K562 (cell line): ENCODE measurements around the gene CPED1. TPM values are rescaled to one million over a fixed set of nuclear protein-coding genes. Genes with fewer than 3 reads are reported as not detected.

Source experiments
- HNRNPK ChIP-seq: fragments of 200-400 bp; formaldehyde crosslinking; IDR thresholded peaks from one replicate; pipeline ENCODE4 v1.6.1; 2018; ENCODE audit warnings: mild to moderate bottlenecking, low read depth, low read length; ENCODE audit not compliant: poor library complexity, severe bottlenecking
- JUND ChIP-seq, 2 experiments: IDR thresholded peaks; 2 replicates in 1 of 2; 3 replicates in 1 of 2; pipeline ENCODE4 v1.6.1; 2011; ENCODE audit warnings: borderline replicate concordance in 2 of 2, low read depth in 2 of 2, low read length in 2 of 2, improper control_type of control experiment in 1 of 2, missing biosample characterization in 1 of 2, missing genetic modification characterization in 1 of 2, missing genetic modification reagents in 1 of 2
- KAT8 ChIP-seq: fragments of 450-650 bp; IDR thresholded peaks from 2 replicates; pipeline ENCODE4 v1.6.1; 2016; ENCODE audit warnings: low read depth, mild to moderate bottlenecking
- LARP7 ChIP-seq: fragments of 450-650 bp; IDR thresholded peaks from 2 replicates; pipeline ENCODE4 v1.6.1; 2016
- MAX ChIP-seq: sonication (generic); formaldehyde crosslinking; IDR thresholded peaks from 2 replicates; pipeline ENCODE4 v1.9.0; 2022; ENCODE audit warnings: mild to moderate bottlenecking, missing genetic modification reagents
- MITF ChIP-seq: IDR thresholded peaks from 2 replicates; pipeline ENCODE4 v1.6.1; 2014; ENCODE audit warnings: antibody characterized with exemption
- POU5F1 ChIP-seq: fragments of 150-350 bp; IDR thresholded peaks from 2 replicates; pipeline ENCODE4 v1.6.1; 2014; ENCODE audit warnings: borderline replicate concordance, low read length, low read depth, mild to moderate bottlenecking; ENCODE audit not compliant: partially characterized antibody
- ZFX ChIP-seq: sonication (generic); formaldehyde crosslinking; IDR thresholded peaks from 2 replicates; pipeline ENCODE4 v1.8.0; 2022; ENCODE audit warnings: mild to moderate bottlenecking, missing genetic modification reagents, moderate library complexity
- ZNF79 ChIP-seq: fragments of 250-450 bp; sonication (Bioruptor Pico); IDR thresholded peaks from 2 replicates; pipeline ENCODE4 v1.4.0; 2020; ENCODE audit warnings: low read depth, mild to moderate bottlenecking, moderate library complexity
- polyA plus RNA-seq, 8 experiments: library from polyadenylated mRNA; depleted of rRNA in 4 of 8; stranded (reverse) in 5 of 8; unstranded in 3 of 8; fragments of >200 nt; fragmentation: Nextera tagmentation in 2 of 8; fragmentation: Illumina TruSeq in 1 of 8; extraction: Ambion mirVana in 2 of 8; extraction: Trizol in 1 of 8; gene quantifications; 2 replicates each; pipeline versions ENCODE4 v1.2.1 to v1.2.3, GENCODE V29; 2011 to 2014; ENCODE audit warnings: inconsistent platforms in 1 of 8, missing spikeins in 1 of 8
- total RNA-seq, 7 experiments: library from RNA; depleted of rRNA in 6 of 7; stranded (reverse); fragments of >200 nt in 6 of 7; fragmentation: Illumina TruSeq in 2 of 7; extraction: Trizol in 2 of 7; gene quantifications; 2 replicates each; pipeline versions ENCODE4 v1.2.1 to v1.2.3, GENCODE V29; 2011 to 2021; ENCODE audit warnings: low replicate concordance in 1 of 7
- TF ChIP-seq, protein P1 (sequence below): fragments of 250-450 bp; sonication (Bioruptor Pico); IDR thresholded peaks from 2 replicates; pipeline ENCODE4 v1.5.0; 2021
- TF ChIP-seq, protein P2 (sequence below): fragments of 250-450 bp; sonication (Bioruptor Pico); IDR thresholded peaks from 2 replicates; pipeline ENCODE4 v1.4.0; 2020
- TF ChIP-seq, protein P3 (sequence below): fragments of 450-650 bp; IDR thresholded peaks from 2 replicates; pipeline ENCODE4 v1.7.1; 2018; ENCODE audit warnings: mild to moderate bottlenecking, low read depth; ENCODE audit not compliant: partially characterized antibody

Gene CPED1
- total and polyA plus RNA-seq, 9 of the 15 experiments (the other 6 are each of a cell fraction or from before 2014, with no cell fraction given), result 195 to 393 (median 290) TPM

- TF ChIP-seq JUND (IDR thresholded peaks at IDR 0.05; ENCODE audit: borderline replicate concordance, low read depth, low read length) (no peak; the same call in 1 of the 2 replicates), JUND (tag; IDR thresholded peaks at IDR 0.05; ENCODE audit: borderline replicate concordance, low read depth, low read length) (peak; percentile 75; the same call in 1 of the 3 replicates), ZFX (CRISPR knock-in tag) (no peak), LARP7 (no peak), HNRNPK (no peak), ZNF79 (CRISPR knock-in tag) (no peak), POU5F1 (no peak), MAX (CRISPR knock-in tag) (no peak), MITF (no peak), KAT8 (no peak)
- TF ChIP-seq, protein P1, sequence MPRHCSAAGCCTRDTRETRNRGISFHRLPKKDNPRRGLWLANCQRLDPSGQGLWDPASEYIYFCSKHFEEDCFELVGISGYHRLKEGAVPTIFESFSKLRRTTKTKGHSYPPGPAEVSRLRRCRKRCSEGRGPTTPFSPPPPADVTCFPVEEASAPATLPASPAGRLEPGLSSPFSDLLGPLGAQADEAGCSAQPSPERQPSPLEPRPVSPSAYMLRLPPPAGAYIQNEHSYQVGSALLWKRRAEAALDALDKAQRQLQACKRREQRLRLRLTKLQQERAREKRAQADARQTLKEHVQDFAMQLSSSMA, result no peak
- TF ChIP-seq, protein P2, sequence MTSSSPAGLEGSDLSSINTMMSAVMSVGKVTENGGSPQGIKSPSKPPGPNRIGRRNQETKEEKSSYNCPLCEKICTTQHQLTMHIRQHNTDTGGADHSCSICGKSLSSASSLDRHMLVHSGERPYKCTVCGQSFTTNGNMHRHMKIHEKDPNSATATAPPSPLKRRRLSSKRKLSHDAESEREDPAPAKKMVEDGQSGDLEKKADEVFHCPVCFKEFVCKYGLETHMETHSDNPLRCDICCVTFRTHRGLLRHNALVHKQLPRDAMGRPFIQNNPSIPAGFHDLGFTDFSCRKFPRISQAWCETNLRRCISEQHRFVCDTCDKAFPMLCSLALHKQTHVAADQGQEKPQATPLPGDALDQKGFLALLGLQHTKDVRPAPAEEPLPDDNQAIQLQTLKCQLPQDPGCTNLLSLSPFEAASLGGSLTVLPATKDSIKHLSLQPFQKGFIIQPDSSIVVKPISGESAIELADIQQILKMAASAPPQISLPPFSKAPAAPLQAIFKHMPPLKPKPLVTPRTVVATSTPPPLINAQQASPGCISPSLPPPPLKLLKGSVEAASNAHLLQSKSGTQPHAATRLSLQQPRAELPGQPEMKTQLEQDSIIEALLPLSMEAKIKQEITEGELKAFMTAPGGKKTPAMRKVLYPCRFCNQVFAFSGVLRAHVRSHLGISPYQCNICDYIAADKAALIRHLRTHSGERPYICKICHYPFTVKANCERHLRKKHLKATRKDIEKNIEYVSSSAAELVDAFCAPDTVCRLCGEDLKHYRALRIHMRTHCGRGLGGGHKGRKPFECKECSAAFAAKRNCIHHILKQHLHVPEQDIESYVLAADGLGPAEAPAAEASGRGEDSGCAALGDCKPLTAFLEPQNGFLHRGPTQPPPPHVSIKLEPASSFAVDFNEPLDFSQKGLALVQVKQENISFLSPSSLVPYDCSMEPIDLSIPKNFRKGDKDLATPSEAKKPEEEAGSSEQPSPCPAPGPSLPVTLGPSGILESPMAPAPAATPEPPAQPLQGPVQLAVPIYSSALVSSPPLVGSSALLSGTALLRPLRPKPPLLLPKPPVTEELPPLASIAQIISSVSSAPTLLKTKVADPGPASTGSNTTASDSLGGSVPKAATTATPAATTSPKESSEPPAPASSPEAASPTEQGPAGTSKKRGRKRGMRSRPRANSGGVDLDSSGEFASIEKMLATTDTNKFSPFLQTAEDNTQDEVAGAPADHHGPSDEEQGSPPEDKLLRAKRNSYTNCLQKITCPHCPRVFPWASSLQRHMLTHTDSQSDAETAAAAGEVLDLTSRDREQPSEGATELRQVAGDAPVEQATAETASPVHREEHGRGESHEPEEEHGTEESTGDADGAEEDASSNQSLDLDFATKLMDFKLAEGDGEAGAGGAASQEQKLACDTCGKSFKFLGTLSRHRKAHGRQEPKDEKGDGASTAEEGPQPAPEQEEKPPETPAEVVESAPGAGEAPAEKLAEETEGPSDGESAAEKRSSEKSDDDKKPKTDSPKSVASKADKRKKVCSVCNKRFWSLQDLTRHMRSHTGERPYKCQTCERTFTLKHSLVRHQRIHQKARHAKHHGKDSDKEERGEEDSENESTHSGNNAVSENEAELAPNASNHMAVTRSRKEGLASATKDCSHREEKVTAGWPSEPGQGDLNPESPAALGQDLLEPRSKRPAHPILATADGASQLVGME (CRISPR knock-in tag), result no peak
- TF ChIP-seq, protein P3, sequence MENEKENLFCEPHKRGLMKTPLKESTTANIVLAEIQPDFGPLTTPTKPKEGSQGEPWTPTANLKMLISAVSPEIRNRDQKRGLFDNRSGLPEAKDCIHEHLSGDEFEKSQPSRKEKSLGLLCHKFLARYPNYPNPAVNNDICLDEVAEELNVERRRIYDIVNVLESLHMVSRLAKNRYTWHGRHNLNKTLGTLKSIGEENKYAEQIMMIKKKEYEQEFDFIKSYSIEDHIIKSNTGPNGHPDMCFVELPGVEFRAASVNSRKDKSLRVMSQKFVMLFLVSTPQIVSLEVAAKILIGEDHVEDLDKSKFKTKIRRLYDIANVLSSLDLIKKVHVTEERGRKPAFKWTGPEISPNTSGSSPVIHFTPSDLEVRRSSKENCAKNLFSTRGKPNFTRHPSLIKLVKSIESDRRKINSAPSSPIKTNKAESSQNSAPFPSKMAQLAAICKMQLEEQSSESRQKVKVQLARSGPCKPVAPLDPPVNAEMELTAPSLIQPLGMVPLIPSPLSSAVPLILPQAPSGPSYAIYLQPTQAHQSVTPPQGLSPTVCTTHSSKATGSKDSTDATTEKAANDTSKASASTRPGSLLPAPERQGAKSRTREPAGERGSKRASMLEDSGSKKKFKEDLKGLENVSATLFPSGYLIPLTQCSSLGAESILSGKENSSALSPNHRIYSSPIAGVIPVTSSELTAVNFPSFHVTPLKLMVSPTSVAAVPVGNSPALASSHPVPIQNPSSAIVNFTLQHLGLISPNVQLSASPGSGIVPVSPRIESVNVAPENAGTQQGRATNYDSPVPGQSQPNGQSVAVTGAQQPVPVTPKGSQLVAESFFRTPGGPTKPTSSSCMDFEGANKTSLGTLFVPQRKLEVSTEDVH, result no peak
Measured at GRCh38 chr7:121286742-121287734, 298.5 kb downstream of the CPED1 start (continued).
